Upper lobe of right lung (tissue), 1 donor: ENCODE measurements around the gene RFX1. TPM values are rescaled to one million over a fixed set of nuclear protein-coding genes. Genes with fewer than 3 reads are reported as not detected.

Source experiments
- ATAC-seq: fragments of 200-7000 bp; cut with Tn5 transposase; one replicate; pipeline ENCODE4 v1.9.1; 2020; ENCODE audit warnings: mild to moderate bottlenecking, moderate library complexity
- DNase-seq: peaks from one replicate; pipeline ENCODE4 v3.0.0-alpha.2; 2020
- H3K27ac ChIP-seq: fragments of 200-600 bp; one replicate; pipeline ENCODE4 v1.8.0; 2022
- H3K27me3 ChIP-seq: fragments of 200-600 bp; one replicate; pipeline ENCODE4 v1.8.0; 2022; ENCODE audit warnings: mild to moderate bottlenecking
- H3K36me3 ChIP-seq: fragments of 200-600 bp; one replicate; pipeline ENCODE4 v1.8.0; 2022
- H3K4me1 ChIP-seq: fragments of 200-600 bp; one replicate; pipeline ENCODE4 v1.8.0; 2022
- H3K4me3 ChIP-seq: fragments of 200-600 bp; one replicate; pipeline ENCODE4 v1.8.0; 2022; ENCODE audit warnings: mild to moderate bottlenecking
- H3K9me3 ChIP-seq: fragments of 200-600 bp; one replicate; pipeline ENCODE4 v1.8.0; 2022
- CTCF ChIP-seq: fragments of 200-600 bp; IDR thresholded peaks from one replicate; pipeline ENCODE4 v1.8.0; 2022; ENCODE audit warnings: antibody characterized with exemption
- intact Hi-C: fragments of 100-400 bp; cut with DNase I; formaldehyde crosslinking; loops from one replicate; pipeline ENCODE4 v1.11.0; 2022
- total RNA-seq: library from RNA; stranded (reverse); fragmentation: NEBNext Ultra II Directional; extraction: Animal tissue kit (Norgen Biotek cat#: 25700); gene quantifications from one replicate; pipeline ENCODE4 v1.2.1, GENCODE V29; 2021
- donor health status: DM: no; HTN: yes; CAD: no; lungs with severe emphysema.

Gene RFX1
- total RNA-seq, 1 donor from 2014 or later = 17.8 TPM

- Histone ChIP-seq H3K27me3 (no peaks in the 10 kb centered on the region), H3K4me3 (no peak overlapping the region), H3K27ac (no peak overlapping the region), H3K4me1 (no peaks in the 10 kb centered on the region), H3K9me3 (no peaks in the 10 kb centered on the region), H3K36me3 (peaks cover 66% of the 10 kb centered on the region)
- no peak for TF ChIP-seq CTCF
- DNase-seq (no peak), ATAC-seq (peak; percentile 63)
- intact Hi-C loops = no loop called here
Observed at GRCh38 chr19:13920940-13921747, 85.0 kb downstream of the RFX1 start.

GRCh38 chr19:13920524-13920923 lies 85.6 kb downstream of the RFX1 start:
- intact Hi-C loops = no loop called here
- H3K27ac ChIP-seq = no peak overlapping the region
- H3K36me3 ChIP-seq = peaks cover 69% of the 10 kb centered on the region
- no peak for TF ChIP-seq CTCF
- ATAC-seq (no peak), DNase-seq (no peak)
- H3K4me1 ChIP-seq = no peaks in the 10 kb centered on the region
- no peaks in the 10 kb centered on the region for H3K9me3 ChIP-seq
- H3K27me3 ChIP-seq = no peaks in the 10 kb centered on the region
- H3K4me3 ChIP-seq = no peak overlapping the region

- H3K27me3 ChIP-seq = no peaks in the 10 kb centered on the region
- no peaks in the 10 kb centered on the region for H3K9me3 ChIP-seq
- DNase-seq = no peak
- intact Hi-C loops = no loop called here
- TF ChIP-seq CTCF = no peak
- no peak overlapping the region for H3K4me3 ChIP-seq
- ATAC-seq = no peak
- no peaks in the 10 kb centered on the region for H3K4me1 ChIP-seq
- no peak overlapping the region for H3K27ac ChIP-seq
- H3K36me3 ChIP-seq = peaks cover 73% of the 10 kb centered on the region
Observed at GRCh38 chr19:13918726-13919411, 87.3 kb downstream of the RFX1 start.

- Histone ChIP-seq H3K9me3 (no peaks in the 10 kb centered on the region), H3K4me1 (no peaks in the 10 kb centered on the region), H3K27me3 (no peaks in the 10 kb centered on the region), H3K4me3 (no peak overlapping the region), H3K27ac (no peak overlapping the region), H3K36me3 (peaks cover 74% of the 10 kb centered on the region)
- ATAC-seq (peak; percentile 10), DNase-seq (no peak)
- TF ChIP-seq CTCF = no peak
- intact Hi-C loops = no loop called here
Observed at GRCh38 chr19:13917888-13918406, 88.2 kb downstream of the RFX1 start.

GRCh38 chr19:13914777-13915176 lies 91.3 kb downstream of the RFX1 start:
- Histone ChIP-seq H3K36me3 (peaks cover 69% of the 10 kb centered on the region), H3K27ac (no peak overlapping the region), H3K4me3 (no peak overlapping the region), H3K9me3 (no peaks in the 10 kb centered on the region), H3K27me3 (no peaks in the 10 kb centered on the region), H3K4me1 (no peaks in the 10 kb centered on the region)
- no peak for TF ChIP-seq CTCF
- intact Hi-C loops = no loop called here
- DNase-seq (no peak), ATAC-seq (no peak)
